ENCODE measurements around the gene SIAH2.

DNA sequence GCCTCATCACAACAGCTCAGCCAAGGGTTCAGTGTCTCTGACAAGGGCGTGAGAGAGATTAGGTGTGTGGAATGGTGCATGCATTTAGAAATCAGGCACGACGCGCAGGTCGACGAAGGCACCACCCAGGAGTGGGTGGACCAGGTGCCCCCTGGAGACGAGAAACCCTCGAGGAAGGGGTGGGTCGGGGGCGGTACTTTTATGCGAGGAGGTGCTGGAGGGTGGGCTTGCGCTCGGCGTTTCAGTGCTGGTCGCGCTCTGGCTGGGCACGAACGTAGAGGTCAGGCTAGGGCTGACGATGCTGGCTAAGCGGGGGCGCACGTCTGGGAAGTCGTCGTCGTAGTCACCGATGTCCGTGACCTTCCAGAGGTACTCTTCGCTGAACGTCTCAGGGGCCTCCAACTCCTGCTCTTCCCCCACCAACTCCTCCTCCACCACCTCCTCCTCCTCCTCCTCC lies 59.6 kb downstream of the SIAH2 start:
- TF ChIP-seq TAF1 (IDR thresholded peaks at IDR 0.05; ENCODE audit: borderline replicate concordance, low read depth, low read length) (no peak), EZH2phosphoT487 (IDR thresholded peaks at IDR 0.05; ENCODE audit: borderline replicate concordance, low read depth) (no peak), SMC3 (IDR thresholded peaks at IDR 0.05; ENCODE audit: low read depth, low read length) (no peak), POLR2AphosphoS5 (IDR thresholded peaks at IDR 0.05; ENCODE audit: low read depth, low read length) (no peak), SIN3A (IDR thresholded peaks at IDR 0.05; ENCODE audit: borderline replicate concordance, low read depth, low read length) (no peak)
- TF ChIP-seq, protein P1, sequence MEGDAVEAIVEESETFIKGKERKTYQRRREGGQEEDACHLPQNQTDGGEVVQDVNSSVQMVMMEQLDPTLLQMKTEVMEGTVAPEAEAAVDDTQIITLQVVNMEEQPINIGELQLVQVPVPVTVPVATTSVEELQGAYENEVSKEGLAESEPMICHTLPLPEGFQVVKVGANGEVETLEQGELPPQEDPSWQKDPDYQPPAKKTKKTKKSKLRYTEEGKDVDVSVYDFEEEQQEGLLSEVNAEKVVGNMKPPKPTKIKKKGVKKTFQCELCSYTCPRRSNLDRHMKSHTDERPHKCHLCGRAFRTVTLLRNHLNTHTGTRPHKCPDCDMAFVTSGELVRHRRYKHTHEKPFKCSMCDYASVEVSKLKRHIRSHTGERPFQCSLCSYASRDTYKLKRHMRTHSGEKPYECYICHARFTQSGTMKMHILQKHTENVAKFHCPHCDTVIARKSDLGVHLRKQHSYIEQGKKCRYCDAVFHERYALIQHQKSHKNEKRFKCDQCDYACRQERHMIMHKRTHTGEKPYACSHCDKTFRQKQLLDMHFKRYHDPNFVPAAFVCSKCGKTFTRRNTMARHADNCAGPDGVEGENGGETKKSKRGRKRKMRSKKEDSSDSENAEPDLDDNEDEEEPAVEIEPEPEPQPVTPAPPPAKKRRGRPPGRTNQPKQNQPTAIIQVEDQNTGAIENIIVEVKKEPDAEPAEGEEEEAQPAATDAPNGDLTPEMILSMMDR (IDR thresholded peaks at IDR 0.05), result no peak
